ENCODE measurements around the gene DPP9. TPM values are rescaled to one million over a fixed set of nuclear protein-coding genes. Genes with fewer than 3 reads are reported as not detected.

Gene DPP9
- total and polyA plus RNA-seq, 8 donors: 18.7 to 178 (median 48.7) TPM

- Histone ChIP-seq H3K4me3 (no peak overlapping the region), H3K9me3 (peaks cover 0 to 12% (median 10%) of the 10 kb centered on the region in 4 donors), H3K36me3 (peaks cover 36 to 79% (median 75%) of the 10 kb centered on the region in 4 donors), H3K27ac (peak overlapping the region in 1 of 5 donors; percentile 8), H3K4me1 (peaks cover 0 to 5% (median 2%) of the 10 kb centered on the region in 4 donors), H3K27me3 (no peaks in the 10 kb centered on the region)
- WGBS, 5 donors: 76 to 85% (median 78%) methylated on average over 27 of the region's 27 CpGs
- TF ChIP-seq CTCF (IDR thresholded peaks at IDR 0.05): no peak
- no peak for TF ChIP-seq POLR2AphosphoS5 (IDR thresholded peaks at IDR 0.05)
- TF ChIP-seq EP300 (IDR thresholded peaks at IDR 0.05): no peak
- TF ChIP-seq POLR2A (IDR thresholded peaks at IDR 0.05): no peak
- no peak for DNase-seq
- intact Hi-C loops (cut with DNase I; ENCODE audit: low total_unique reads): no loop called here
Measured at GRCh38 chr19:4654437-4655361, 68.9 kb downstream of the DPP9 start.

GRCh38 chr19:4653793-4654436, 69.7 kb downstream of the DPP9 start:
- 69 to 87% (median 83%) methylated on average over 13 of the region's 13 CpGs for WGBS, 5 donors
- no peak for DNase-seq
- H3K27me3 ChIP-seq: no peaks in the 10 kb centered on the region
- peaks cover 0 to 11% (median 10%) of the 10 kb centered on the region in 4 donors for H3K9me3 ChIP-seq
- H3K4me3 ChIP-seq: no peak overlapping the region
- H3K27ac ChIP-seq: no peak overlapping the region
- TF ChIP-seq EP300 (IDR thresholded peaks at IDR 0.05): no peak
- TF ChIP-seq POLR2A (IDR thresholded peaks at IDR 0.05): no peak
- no peak for TF ChIP-seq POLR2AphosphoS5 (IDR thresholded peaks at IDR 0.05)
- TF ChIP-seq CTCF (IDR thresholded peaks at IDR 0.05): no peak
- H3K4me1 ChIP-seq: peaks cover 0 to 7% (median 2%) of the 10 kb centered on the region in 4 donors
- intact Hi-C loops (cut with DNase I; ENCODE audit: low total_unique reads): no loop called here
- peaks cover 28 to 71% (median 70%) of the 10 kb centered on the region in 4 donors for H3K36me3 ChIP-seq

- Histone ChIP-seq H3K9me3 (no peaks in the 10 kb centered on the region), H3K27me3 (no peaks in the 10 kb centered on the region), H3K36me3 (peaks cover 10 to 53% (median 51%) of the 10 kb centered on the region in 4 donors), H3K27ac (peak overlapping the region in 1 of 5 donors; percentile 92), H3K4me3 (no peak overlapping the region), H3K4me1 (peaks cover 4 to 19% (median 12%) of the 10 kb centered on the region in 4 donors)
- TF ChIP-seq CTCF (IDR thresholded peaks at IDR 0.05) (no peak), POLR2AphosphoS5 (IDR thresholded peaks at IDR 0.05) (no peak), POLR2A (IDR thresholded peaks at IDR 0.05) (no peak), EP300 (IDR thresholded peaks at IDR 0.05) (no peak)
- intact Hi-C loops (cut with DNase I; ENCODE audit: low total_unique reads): no loop called here
- no peak for DNase-seq
- WGBS, 5 donors: 95 to 97% (median 96%) methylated on average over 24 to 44 of the region's 44 CpGs
Measured at GRCh38 chr19:4652075-4652474, 71.6 kb downstream of the DPP9 start.

GRCh38 chr19:4650159-4650558, 73.5 kb downstream of the DPP9 start:
- no peaks in the 10 kb centered on the region for H3K9me3 ChIP-seq
- DNase-seq: no peak
- peak overlapping the region in 3 of 5 donors; percentile 31 to 92 (median 79) for H3K27ac ChIP-seq
- no peak overlapping the region for H3K4me3 ChIP-seq
- 54 to 88% (median 84%) methylated on average over 2 of the region's 2 CpGs for WGBS, 5 donors
- peaks cover 5 to 34% (median 32%) of the 10 kb centered on the region in 4 donors for H3K36me3 ChIP-seq
- H3K4me1 ChIP-seq: peaks cover 4 to 23% (median 12%) of the 10 kb centered on the region in 4 donors
- TF ChIP-seq POLR2AphosphoS5 (IDR thresholded peaks at IDR 0.05) (no peak), CTCF (IDR thresholded peaks at IDR 0.05) (no peak), EP300 (IDR thresholded peaks at IDR 0.05) (no peak), POLR2A (IDR thresholded peaks at IDR 0.05) (no peak)
- intact Hi-C loops (cut with DNase I; ENCODE audit: low total_unique reads): no loop called here
- no peaks in the 10 kb centered on the region for H3K27me3 ChIP-seq
